Measurements from ENCODE around the gene IQCF5.

- TF ChIP-seq SIN3A (IDR thresholded peaks at IDR 0.05; ENCODE audit: borderline replicate concordance, insufficient read depth, low read depth, low read length) (no peak), CTCF (IDR thresholded peaks at IDR 0.05) (no peak), POLR2AphosphoS5 (IDR thresholded peaks at IDR 0.05; ENCODE audit: low read depth, low read length) (no peak), REST (IDR thresholded peaks at IDR 0.05; ENCODE audit: insufficient read depth in 1 of 2, low read depth in 2 of 2, low read length in 1 of 2) (no peak), TCF7L2 (IDR thresholded peaks at IDR 0.05; ENCODE audit: low read depth, low read length) (no peak)
Observed at GRCh38 chr3:51869304-51869703, 6.1 kb downstream of the IQCF5 start.
